Measurements from ENCODE around the gene SLFN14.

DNA sequence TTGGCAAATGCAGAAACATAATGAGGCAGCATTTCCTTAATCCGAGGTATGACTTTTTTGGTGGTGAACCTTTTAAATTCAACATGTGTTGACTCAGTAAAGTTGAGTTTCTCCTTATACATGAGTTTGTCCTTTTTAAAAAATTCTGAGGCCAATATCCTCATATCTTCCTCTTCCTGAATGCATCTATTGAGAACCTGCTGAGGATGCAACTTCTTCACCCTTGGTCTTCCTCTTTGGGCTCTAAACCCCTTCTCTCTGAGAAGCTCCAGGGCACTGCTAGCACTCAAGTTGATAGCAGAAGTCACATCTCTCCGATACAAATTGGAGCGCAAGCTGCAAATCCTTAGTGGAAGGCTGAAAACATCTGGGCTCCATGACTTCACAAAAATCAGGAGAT is 3.3 kb downstream of the SLFN14 start:
- no peak for TF ChIP-seq EZH2 (IDR thresholded peaks at IDR 0.05; ENCODE audit: borderline replicate concordance, low read length)
- TF ChIP-seq, protein P1, sequence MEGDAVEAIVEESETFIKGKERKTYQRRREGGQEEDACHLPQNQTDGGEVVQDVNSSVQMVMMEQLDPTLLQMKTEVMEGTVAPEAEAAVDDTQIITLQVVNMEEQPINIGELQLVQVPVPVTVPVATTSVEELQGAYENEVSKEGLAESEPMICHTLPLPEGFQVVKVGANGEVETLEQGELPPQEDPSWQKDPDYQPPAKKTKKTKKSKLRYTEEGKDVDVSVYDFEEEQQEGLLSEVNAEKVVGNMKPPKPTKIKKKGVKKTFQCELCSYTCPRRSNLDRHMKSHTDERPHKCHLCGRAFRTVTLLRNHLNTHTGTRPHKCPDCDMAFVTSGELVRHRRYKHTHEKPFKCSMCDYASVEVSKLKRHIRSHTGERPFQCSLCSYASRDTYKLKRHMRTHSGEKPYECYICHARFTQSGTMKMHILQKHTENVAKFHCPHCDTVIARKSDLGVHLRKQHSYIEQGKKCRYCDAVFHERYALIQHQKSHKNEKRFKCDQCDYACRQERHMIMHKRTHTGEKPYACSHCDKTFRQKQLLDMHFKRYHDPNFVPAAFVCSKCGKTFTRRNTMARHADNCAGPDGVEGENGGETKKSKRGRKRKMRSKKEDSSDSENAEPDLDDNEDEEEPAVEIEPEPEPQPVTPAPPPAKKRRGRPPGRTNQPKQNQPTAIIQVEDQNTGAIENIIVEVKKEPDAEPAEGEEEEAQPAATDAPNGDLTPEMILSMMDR (conservative IDR thresholded peaks at IDR 0.05 in 1 of 2, IDR thresholded peaks at IDR 0.05 in 1 of 2; ENCODE audit: extremely low read depth in 1 of 2, insufficient read depth in 1 of 2, low read depth in 1 of 2, low read length in 2 of 2) = no peak
